Upper lobe of left lung (tissue), 4 donors: ENCODE data around the gene CD33.

Experiments
- POLR2AphosphoS5 ChIP-seq, 2 donors: sonication (generic); formaldehyde crosslinking; IDR thresholded peaks; one replicate each; pipeline ENCODE4 v1.5.1; 2017; ENCODE audit warnings: antibody characterized with exemption in 2 of 2
- TF ChIP-seq, protein P1 (sequence below), 6 experiments: fragments of 450-650 bp in 4 of 6; fragments of 200-600 bp in 2 of 6; sonication (generic) in 2 of 6; IDR thresholded peaks; one replicate each; pipeline ENCODE4 v1.5.1; 2016 to 2019; ENCODE audit warnings: antibody characterized with exemption in 6 of 6

- TF ChIP-seq, protein P1, sequence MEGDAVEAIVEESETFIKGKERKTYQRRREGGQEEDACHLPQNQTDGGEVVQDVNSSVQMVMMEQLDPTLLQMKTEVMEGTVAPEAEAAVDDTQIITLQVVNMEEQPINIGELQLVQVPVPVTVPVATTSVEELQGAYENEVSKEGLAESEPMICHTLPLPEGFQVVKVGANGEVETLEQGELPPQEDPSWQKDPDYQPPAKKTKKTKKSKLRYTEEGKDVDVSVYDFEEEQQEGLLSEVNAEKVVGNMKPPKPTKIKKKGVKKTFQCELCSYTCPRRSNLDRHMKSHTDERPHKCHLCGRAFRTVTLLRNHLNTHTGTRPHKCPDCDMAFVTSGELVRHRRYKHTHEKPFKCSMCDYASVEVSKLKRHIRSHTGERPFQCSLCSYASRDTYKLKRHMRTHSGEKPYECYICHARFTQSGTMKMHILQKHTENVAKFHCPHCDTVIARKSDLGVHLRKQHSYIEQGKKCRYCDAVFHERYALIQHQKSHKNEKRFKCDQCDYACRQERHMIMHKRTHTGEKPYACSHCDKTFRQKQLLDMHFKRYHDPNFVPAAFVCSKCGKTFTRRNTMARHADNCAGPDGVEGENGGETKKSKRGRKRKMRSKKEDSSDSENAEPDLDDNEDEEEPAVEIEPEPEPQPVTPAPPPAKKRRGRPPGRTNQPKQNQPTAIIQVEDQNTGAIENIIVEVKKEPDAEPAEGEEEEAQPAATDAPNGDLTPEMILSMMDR (IDR thresholded peaks at IDR 0.05), result no peak
- TF ChIP-seq POLR2AphosphoS5 (IDR thresholded peaks at IDR 0.05), result no peak
Measured at GRCh38 chr19:51253088-51253806, 28.4 kb downstream of the CD33 start.
